NT2/D1 (cell line): Measurements from ENCODE around the gene SLC44A5.

Experiments used
- SUZ12 ChIP-seq: IDR thresholded peaks from 2 replicates; pipeline ENCODE4 v1.6.1; 2011; ENCODE audit not compliant: insufficient read length, insufficient read depth; ENCODE audit errors: extremely low read depth
- YY1 ChIP-seq: IDR thresholded peaks from 2 replicates; pipeline ENCODE4 v1.6.1; 2011; ENCODE audit not compliant: insufficient read length, insufficient read depth

DNA sequence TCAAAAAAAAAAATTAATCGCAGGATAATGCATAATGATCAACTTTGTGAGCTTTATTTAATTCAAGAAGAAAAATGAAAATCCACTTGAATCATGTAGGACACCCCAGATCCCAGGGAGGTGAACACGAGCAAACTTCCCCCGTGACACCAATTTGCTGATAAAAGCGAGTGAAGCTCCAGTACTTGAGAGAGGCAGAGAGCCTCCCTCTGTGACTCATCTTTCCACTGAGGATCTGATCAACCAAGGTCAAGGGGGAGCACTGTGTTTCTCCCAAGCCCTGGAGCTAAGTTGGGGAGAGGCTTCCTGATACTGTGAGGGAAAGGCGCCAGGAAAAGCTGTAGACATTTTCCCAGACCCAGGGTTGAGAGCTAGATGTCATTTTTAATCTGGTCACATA lies 160.9 kb downstream of the SLC44A5 start:
- TF ChIP-seq SUZ12 (no peak), YY1 (no peak)
